HCT116 (cell line): ENCODE data around the gene IRAG1. TPM values are rescaled to one million over a fixed set of nuclear protein-coding genes. Genes with fewer than 3 reads are reported as not detected.

Experiments
- ATAC-seq: fragments of 200-7000 bp; cut with Tn5 transposase; 2 replicates; pipeline ENCODE4 v1.9.1; 2020; ENCODE audit warnings: mild to moderate bottlenecking, moderate library complexity
- BruUV-seq: library from RNA; stranded (reverse); fragments of 400-500 nt; replicated peaks from 2 replicates; lab custom pipeline; 2021; lab: Mats Ljungman, UMichigan
- CTCF ChIA-PET: fragments of 300-600 bp; sonication (Branson Sonifier 250); formaldehyde crosslinking; loops from one replicate; lab custom pipeline; 2021; ENCODE audit warnings: antibody characterized with exemption; lab: Charles Lee
- POLR2A ChIA-PET: fragments of 300-600, 350-600 bp; sonication (Branson Sonifier 250); formaldehyde crosslinking; loops from one replicate; lab custom pipeline; 2021; ENCODE audit warnings: antibody characterized with exemption; lab: Charles Lee
- RAD21 ChIA-PET, 2 experiments: fragments of 300-600 bp; sonication (Branson Sonifier 250); formaldehyde crosslinking; loops; one replicate each; lab custom pipeline; 2023; ENCODE audit warnings: low total read pairs in 2 of 2; ENCODE audit not compliant: uncharacterized antibody in 2 of 2, unreplicated experiment in 2 of 2, low non-redundant PET in 1 of 2; lab: Charles Lee
- DNase-seq: peaks from one replicate; pipeline ENCODE4 v3.0.0-alpha.2; 2010; ENCODE audit warnings: low read depth, low spot score
- H2AFZ ChIP-seq: fragments of 200-600 bp; shearing (Covaris generic), sonication (generic); 2 replicates; pipeline ENCODE4 v1.6.1; 2017; ENCODE audit warnings: low read depth, mixed run types, mixed read lengths, antibody characterized with exemption, low read length; ENCODE audit not compliant: poor library complexity, severe bottlenecking
- H3K27ac ChIP-seq: 2 replicates; pipeline ENCODE4 v1.5.1; 2012; ENCODE audit warnings: low read depth, low read length
- H3K27me3 ChIP-seq: fragments of 200-600 bp; sonication (generic); 2 replicates; pipeline ENCODE4 v1.6.1; 2016; ENCODE audit warnings: mixed run types, low read length, mixed read lengths; ENCODE audit not compliant: insufficient read depth
- H3K36me3 ChIP-seq, 2 experiments: fragments of 200-500 bp in 1 of 2; fragments of 200-600 bp in 1 of 2; sonication (Bioruptor generic) in 1 of 2; sonication (generic) in 1 of 2; 2 replicates each; pipeline versions ENCODE4 v1.5.1 to v1.6.1; 2014 to 2016; ENCODE audit warnings: low read length in 2 of 2, inconsistent platforms in 1 of 2, mixed read lengths in 1 of 2, mixed run types in 1 of 2; ENCODE audit not compliant: insufficient read depth in 2 of 2, control insufficient read depth in 1 of 2
- H3K4me1 ChIP-seq, 2 experiments: fragments of 200-600 bp in 1 of 2; sonication (generic) in 1 of 2; 2 replicates each; pipeline versions ENCODE4 v1.5.1 to v1.6.1; 2012 to 2017; ENCODE audit warnings: low read length in 2 of 2, inconsistent platforms in 1 of 2, mild to moderate bottlenecking in 1 of 2, mixed read lengths in 1 of 2, mixed run types in 1 of 2, moderate library complexity in 1 of 2; ENCODE audit not compliant: insufficient read depth in 2 of 2, control insufficient read depth in 1 of 2
- H3K4me2 ChIP-seq: fragments of 200-600 bp; sonication (generic); 2 replicates; pipeline ENCODE4 v1.6.1; 2017; ENCODE audit warnings: mixed run types, low read length, mixed read lengths
- H3K4me3 ChIP-seq, 2 experiments: fragments of 200-600 bp in 1 of 2; sonication (generic) in 1 of 2; replicated peaks in 1 of 2; 2 replicates each; pipeline ENCODE4 v1.5.1; 2011 to 2016; ENCODE audit warnings: low read length in 2 of 2, control low read depth in 1 of 2, low read depth in 1 of 2, mild to moderate bottlenecking in 1 of 2, mixed read lengths in 1 of 2, mixed run types in 1 of 2
- H3K79me2 ChIP-seq: fragments of 200-600 bp; sonication (generic); 2 replicates; pipeline ENCODE4 v1.6.1; 2017; ENCODE audit warnings: mild to moderate bottlenecking, mixed run types, low read length, moderate library complexity, mixed read lengths; ENCODE audit not compliant: insufficient read depth
- H3K9ac ChIP-seq: fragments of 200-600 bp; sonication (generic); 2 replicates; pipeline ENCODE4 v1.6.1; 2016; ENCODE audit warnings: low read length, mixed read lengths
- H3K9me2 ChIP-seq: fragments of 200-600 bp; sonication (generic), shearing (Covaris generic); 2 replicates; pipeline ENCODE4 v1.6.1; 2017; ENCODE audit warnings: mixed run types, mild to moderate bottlenecking, moderate library complexity; ENCODE audit not compliant: insufficient read depth
- H3K9me3 ChIP-seq, 2 experiments: fragments of 200-500 bp in 1 of 2; fragments of 200-600 bp in 1 of 2; sonication (Bioruptor generic) in 1 of 2; sonication (generic) in 1 of 2; 2 replicates each; pipeline ENCODE4 v1.6.1; 2014 to 2017; ENCODE audit warnings: low read length in 2 of 2, mixed read lengths in 2 of 2, inconsistent platforms in 1 of 2, low read depth in 1 of 2, mild to moderate bottlenecking in 1 of 2, mixed run types in 1 of 2, moderate library complexity in 1 of 2; ENCODE audit not compliant: control insufficient read depth in 1 of 2, insufficient read depth in 1 of 2
- H4K20me1 ChIP-seq: fragments of 200-600 bp; sonication (generic), shearing (Covaris generic); 2 replicates; pipeline ENCODE4 v1.6.1; 2017; ENCODE audit warnings: mixed run types, mild to moderate bottlenecking, moderate library complexity; ENCODE audit not compliant: insufficient read depth
- CBX3 ChIP-seq: IDR thresholded peaks from 2 replicates; pipeline ENCODE4 v1.6.1; 2012; ENCODE audit warnings: low read depth
- CEBPB ChIP-seq: IDR thresholded peaks from 2 replicates; pipeline ENCODE4 v1.6.1; 2012; ENCODE audit warnings: low read depth
- EGR1 ChIP-seq: IDR thresholded peaks from 2 replicates; pipeline ENCODE4 v1.6.1; 2012; ENCODE audit warnings: low read depth
- REST ChIP-seq: IDR thresholded peaks from 2 replicates; pipeline ENCODE4 v1.6.1; 2012; ENCODE audit warnings: low read depth
- SRF ChIP-seq: IDR thresholded peaks from 2 replicates; pipeline ENCODE4 v1.6.1; 2012; ENCODE audit warnings: low read depth
- TCF7L2 ChIP-seq: IDR thresholded peaks from 2 replicates; pipeline ENCODE4 v1.7.0; 2011; ENCODE audit warnings: borderline replicate concordance, inconsistent platforms; ENCODE audit not compliant: insufficient read depth, insufficient read length; ENCODE audit errors: extremely low read depth
- YY1 ChIP-seq: IDR thresholded peaks from 2 replicates; pipeline ENCODE4 v1.6.1; 2011; ENCODE audit warnings: low read length, low read depth, moderate library complexity, mild to moderate bottlenecking; ENCODE audit not compliant: insufficient replicate concordance; ENCODE audit errors: extremely low read depth
- intact Hi-C: fragments of 100-400 bp; cut with micrococcal nuclease; formaldehyde crosslinking; loops from 2 replicates; pipeline ENCODE4 v1.10.0; 2022
- total RNA-seq: library from RNA; stranded (reverse); gene quantifications from one replicate; pipeline ENCODE4 v1.2.1, GENCODE V29; 2021; ENCODE audit not compliant: unreplicated experiment
- TF ChIP-seq, protein P1 (sequence below): IDR thresholded peaks from 2 replicates; pipeline ENCODE4 v1.6.1; 2012

The IRAG1 gene
- total RNA-seq, 1 experiment from 2014 or later, result 3.7 TPM

- Histone ChIP-seq H3K4me2 (no peak overlapping the region), H3K79me2 (no peaks in the 10 kb centered on the region), H3K36me3 (0 out of 4 replicates have a peak, but pooled peaks cover 0 to under 1% of the 10 kb centered on the region in 2 experiments), H3K4me1 (peaks cover 17 to 39% of the 10 kb centered on the region in 2 experiments), H4K20me1 (no peaks in the 10 kb centered on the region), H3K9ac (no peak overlapping the region), H3K9me3 (peaks cover 0 to 9% of the 10 kb centered on the region in 2 experiments; a peak in 1 of 4 replicates), H2AFZ (no peak overlapping the region), H3K27ac (no peak overlapping the region), H3K9me2 (no peaks in the 10 kb centered on the region), H3K4me3 (no peak overlapping the region), H3K27me3 (no peaks in the 10 kb centered on the region)
- ChIA-PET RAD21 (no interaction called here), CTCF (no interaction called here), POLR2A (interaction anchor here (0.7 kb wide), 1 partner anchor 411 kb away, joined by 3 read pairs; no protein-coding TSS in a partner anchor)
- no peak for DNase-seq
- intact Hi-C loops, result no loop called here
- TF ChIP-seq REST (no peak), EGR1 (no peak), CBX3 (no peak), CEBPB (no peak), SRF (no peak), TCF7L2 (no peak), YY1 (no peak)
- TF ChIP-seq, protein P1, sequence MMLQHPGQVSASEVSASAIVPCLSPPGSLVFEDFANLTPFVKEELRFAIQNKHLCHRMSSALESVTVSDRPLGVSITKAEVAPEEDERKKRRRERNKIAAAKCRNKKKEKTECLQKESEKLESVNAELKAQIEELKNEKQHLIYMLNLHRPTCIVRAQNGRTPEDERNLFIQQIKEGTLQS, result no peak
- no peak for ATAC-seq
- no TSS peak for BruUV-seq
Measured at GRCh38 chr11:10720881-10721376, 27.4 kb upstream of the IRAG1 start.
